ENCODE measurements around the gene CAPN1. TPM values are rescaled to one million over a fixed set of nuclear protein-coding genes. Genes with fewer than 3 reads are reported as not detected.

The CAPN1 gene
- total and polyA plus RNA-seq, 2 of the 13 experiments (the other 11 are each of a cell fraction or from before 2014, with no cell fraction given): 57.3 to 82.6 TPM

- TF ChIP-seq THYN1 (CRISPR knock-in tag; IDR thresholded peaks at IDR 0.05; ENCODE audit: borderline replicate concordance, low read depth) (no peak), ZNF773 (CRISPR knock-in tag; IDR thresholded peaks at IDR 0.05; ENCODE audit: borderline replicate concordance) (no peak), ZNF768 (CRISPR knock-in tag; IDR thresholded peaks at IDR 0.05) (peak; percentile 24; the same call in 1 of the 2 replicates), ATF1 (CRISPR knock-in tag; IDR thresholded peaks at IDR 0.05) (peak; percentile 73), ZNF530 (CRISPR knock-in tag; IDR thresholded peaks at IDR 0.05; ENCODE audit: low read depth) (no peak), MLX (CRISPR knock-in tag; IDR thresholded peaks at IDR 0.05) (0 out of 2 replicates have a peak, but pooled peaks have one; percentile 6), HHEX (CRISPR knock-in tag; IDR thresholded peaks at IDR 0.05) (no peak), ZNF224 (CRISPR knock-in tag; IDR thresholded peaks at IDR 0.05) (no peak), HDAC1 (CRISPR knock-in tag; IDR thresholded peaks at IDR 0.05) (peak; percentile 81), EED (CRISPR knock-in tag; IDR thresholded peaks at IDR 0.05) (no peak; the same call in none of the 2 replicates), TBP (CRISPR knock-in tag; IDR thresholded peaks at IDR 0.05) (no peak), ZNF761 (CRISPR knock-in tag; conservative IDR thresholded peaks at IDR 0.05) (no peak; the same call in 1 of the 2 replicates), CHD4 (IDR thresholded peaks at IDR 0.05; ENCODE audit: borderline replicate concordance, low read length) (no peak), MXD3 (CRISPR knock-in tag; IDR thresholded peaks at IDR 0.05) (no peak; the same call in 1 of the 2 replicates), AKAP8 (CRISPR knock-in tag; IDR thresholded peaks at IDR 0.05) (peak; percentile 53; the same call in 1 of the 2 replicates), MYNN (CRISPR knock-in tag; IDR thresholded peaks at IDR 0.05; ENCODE audit: low read depth) (no peak), FOXM1 (CRISPR knock-in tag; IDR thresholded peaks at IDR 0.05) (no peak), ZMAT3 (CRISPR knock-in tag; conservative IDR thresholded peaks at IDR 0.05) (peak; percentile 83), SIN3A (IDR thresholded peaks at IDR 0.05; ENCODE audit: borderline replicate concordance, low read depth, low read length) (peak; percentile 78; the same call in 1 of the 2 replicates), ELK4 (CRISPR knock-in tag; IDR thresholded peaks at IDR 0.05; ENCODE audit: borderline replicate concordance) (0 out of 2 replicates have a peak, but pooled peaks have one; percentile 70), ZNF709 (CRISPR knock-in tag; IDR thresholded peaks at IDR 0.05) (no peak; the same call in none of the 2 replicates), ATF4 (CRISPR knock-in tag; IDR thresholded peaks at IDR 0.05) (peak in 1 of 2 experiments; percentile 62; a peak in 1 of 4 replicates), ZNF230 (CRISPR knock-in tag; IDR thresholded peaks at IDR 0.05) (peak; percentile 77; the same call in 1 of the 2 replicates), STAG1 (CRISPR knock-in tag; IDR thresholded peaks at IDR 0.05) (no peak), ZNF264 (CRISPR knock-in tag; IDR thresholded peaks at IDR 0.05) (0 out of 2 replicates have a peak, but pooled peaks have one; percentile 27), ZNF547 (CRISPR knock-in tag; IDR thresholded peaks at IDR 0.05) (peak; percentile 76)
Measured at GRCh38 chr11:65134240-65134951, 47.3 kb upstream of the CAPN1 start, which contains the start of gene SYVN1 (continued).
